B cell (primary cell): ENCODE results near the gene C5orf15. TPM values are rescaled to one million over a fixed set of nuclear protein-coding genes. Genes with fewer than 3 reads are reported as not detected.

Experiments used
- ATAC-seq: fragments of 200-7000 bp; cut with Tn5 transposase; one replicate; pipeline ENCODE4 v1.10.0; 2021; ENCODE audit warnings: low read depth, mild to moderate bottlenecking, moderate number of reproducible peaks, moderate library complexity
- CTCF ChIA-PET: fragments of 350-600 bp; sonication (Branson Sonifier 250); formaldehyde crosslinking; loops from one replicate; lab custom pipeline; 2021; ENCODE audit warnings: antibody characterized with exemption, inconsistent platforms; lab: Charles Lee
- POLR2A ChIA-PET: fragments of 350-600 bp; sonication (Branson Sonifier 250); formaldehyde crosslinking; loops from one replicate; lab custom pipeline; 2021; ENCODE audit warnings: antibody characterized with exemption; lab: Charles Lee
- DNase-seq: peaks from one replicate; pipeline ENCODE4 v3.0.0; 2013
- H2AFZ ChIP-seq: 2 replicates; pipeline ENCODE4 v1.6.1; 2012; ENCODE audit warnings: mild to moderate bottlenecking, low read depth, low read length; ENCODE audit not compliant: insufficient read depth, poor library complexity, severe bottlenecking
- H3K27ac ChIP-seq, 2 donors: 1 replicate in 1 of 2; 2 replicates in 1 of 2; pipeline ENCODE4 v1.5.1; 2012 to 2013; ENCODE audit warnings: low read length in 2 of 2, mild to moderate bottlenecking in 2 of 2, moderate library complexity in 1 of 2
- H3K27me3 ChIP-seq, 4 experiments: fragments of 200-600 bp in 1 of 4; sonication (generic) in 1 of 4; replicated peaks in 1 of 4; 1 replicate in 2 of 4; 2 replicates in 2 of 4; pipeline versions ENCODE4 v1.6.1 to v1.7.0; 2013 to 2016; ENCODE audit warnings: low read length in 3 of 4, mild to moderate bottlenecking in 2 of 4, mixed read lengths in 1 of 4, moderate library complexity in 1 of 4; ENCODE audit not compliant: insufficient read depth in 4 of 4, control insufficient read depth in 3 of 4; ENCODE audit errors: control extremely low read depth in 1 of 4
- H3K36me3 ChIP-seq, 2 experiments: replicated peaks in 1 of 2; 1 replicate in 1 of 2; 2 replicates in 1 of 2; pipeline versions ENCODE4 v1.6.1 to v1.7.1; 2013; ENCODE audit warnings: low read length in 1 of 2; ENCODE audit not compliant: insufficient read depth in 2 of 2, control insufficient read depth in 1 of 2; ENCODE audit errors: control extremely low read depth in 1 of 2, extremely low read depth in 1 of 2
- H3K4me1 ChIP-seq, 2 donors: fragments of 200-600 bp in 1 of 2; sonication (generic) in 1 of 2; 1 replicate in 1 of 2; 2 replicates in 1 of 2; pipeline versions ENCODE4 v1.5.1 to v1.6.1; 2013 to 2017; ENCODE audit warnings: low read length in 2 of 2; ENCODE audit not compliant: control insufficient read depth in 2 of 2, insufficient read depth in 2 of 2
- H3K4me2 ChIP-seq: replicated peaks from 2 replicates; pipeline ENCODE3; 2012; ENCODE audit warnings: mild to moderate bottlenecking, low read depth, low read length; ENCODE audit not compliant: poor library complexity, severe bottlenecking
- H3K4me3 ChIP-seq, 5 experiments: fragments of 200-600 bp in 1 of 5; sonication (generic) in 1 of 5; 1 replicate in 3 of 5; 2 replicates in 2 of 5; pipeline versions ENCODE4 v1.5.1 to v1.7.0; 2011 to 2016; ENCODE audit warnings: low read length in 4 of 5, mild to moderate bottlenecking in 4 of 5, low read depth in 2 of 5, control low read depth in 1 of 5, moderate library complexity in 1 of 5; ENCODE audit not compliant: insufficient read depth in 1 of 5; ENCODE audit errors: control extremely low read depth in 1 of 5, extremely low read depth in 1 of 5
- H3K79me2 ChIP-seq: fragments of 200-600 bp; sonication (generic); one replicate; pipeline ENCODE4 v1.6.0; 2016; ENCODE audit warnings: low read length; ENCODE audit not compliant: control insufficient read depth, insufficient read depth
- H3K9ac ChIP-seq: fragments of 200-600 bp; sonication (generic); 2 replicates; pipeline ENCODE4 v1.6.1; 2017; ENCODE audit warnings: mild to moderate bottlenecking, low read length, moderate library complexity
- H3K9me3 ChIP-seq, 3 donors: one replicate each; pipeline versions ENCODE4 v1.6.1 to v1.7.1; 2013; ENCODE audit warnings: low read length in 2 of 3; ENCODE audit not compliant: control insufficient read depth in 2 of 3, insufficient read depth in 1 of 3; ENCODE audit errors: control extremely low read depth in 1 of 3
- H4K20me1 ChIP-seq: 2 replicates; pipeline ENCODE4 v1.6.0; 2012; ENCODE audit warnings: mild to moderate bottlenecking, low read length; ENCODE audit not compliant: insufficient read depth, control insufficient read depth, poor library complexity, severe bottlenecking
- H3K27ac Mint-ChIP-seq: one replicate; pipeline ENCODE4 v1.8.0; 2021; ENCODE audit warnings: mixed read lengths
- H3K27me3 Mint-ChIP-seq: one replicate; pipeline ENCODE4 v1.8.0; 2021; ENCODE audit warnings: mixed read lengths
- H3K4me1 Mint-ChIP-seq: one replicate; pipeline ENCODE4 v1.8.0; 2021; ENCODE audit warnings: mixed read lengths
- H3K4me3 Mint-ChIP-seq: one replicate; pipeline ENCODE4 v1.8.0; 2021; ENCODE audit warnings: mixed read lengths
- H3K9me3 Mint-ChIP-seq: one replicate; pipeline ENCODE4 v1.8.0; 2022; ENCODE audit warnings: mixed read lengths; ENCODE audit not compliant: insufficient read depth
- EZH2 ChIP-seq: IDR thresholded peaks from 2 replicates; pipeline ENCODE4 v1.6.1; 2012; ENCODE audit warnings: borderline replicate concordance, low read depth, mild to moderate bottlenecking, moderate library complexity, low read length; ENCODE audit not compliant: insufficient read depth, poor library complexity, severe bottlenecking
- WGBS: methylation state at CpG from one replicate; pipeline ENCODE4 v1.1.5; 2013; ENCODE audit warnings: missing lambda C conversion rate; ENCODE audit not compliant: insufficient coverage; 5-methylcytosine and 5-hydroxymethylcytosine counted together
- intact Hi-C: fragments of 100-400 bp; cut with micrococcal nuclease; formaldehyde crosslinking; loops from one replicate; pipeline ENCODE4 v1.10.0; 2022
- polyA plus RNA-seq: library from polyadenylated mRNA; depleted of rRNA; stranded (reverse); fragments of >200 nt; gene quantifications from 2 replicates; pipeline ENCODE4 v1.2.3, GENCODE V29; 2012
- total RNA-seq, 2 donors: library from RNA; stranded (reverse); fragments of 120-200 nt in 1 of 2; gene quantifications; 1 replicate in 1 of 2; 2 replicates in 1 of 2; pipeline versions ENCODE4 v1.2.3 to v1.2.4, GENCODE V29; 2013 to 2022
- TF ChIP-seq, protein P1 (sequence below): fragments of 200-600 bp; IDR thresholded peaks from one replicate; pipeline ENCODE4 v1.8.0; 2022; ENCODE audit warnings: antibody characterized with exemption, mild to moderate bottlenecking

The C5orf15 gene
- total and polyA plus RNA-seq, 2 donors (not counting 1 experiment from before 2014, with no cell fraction given) = 22.7 to 28.2 TPM

DNA sequence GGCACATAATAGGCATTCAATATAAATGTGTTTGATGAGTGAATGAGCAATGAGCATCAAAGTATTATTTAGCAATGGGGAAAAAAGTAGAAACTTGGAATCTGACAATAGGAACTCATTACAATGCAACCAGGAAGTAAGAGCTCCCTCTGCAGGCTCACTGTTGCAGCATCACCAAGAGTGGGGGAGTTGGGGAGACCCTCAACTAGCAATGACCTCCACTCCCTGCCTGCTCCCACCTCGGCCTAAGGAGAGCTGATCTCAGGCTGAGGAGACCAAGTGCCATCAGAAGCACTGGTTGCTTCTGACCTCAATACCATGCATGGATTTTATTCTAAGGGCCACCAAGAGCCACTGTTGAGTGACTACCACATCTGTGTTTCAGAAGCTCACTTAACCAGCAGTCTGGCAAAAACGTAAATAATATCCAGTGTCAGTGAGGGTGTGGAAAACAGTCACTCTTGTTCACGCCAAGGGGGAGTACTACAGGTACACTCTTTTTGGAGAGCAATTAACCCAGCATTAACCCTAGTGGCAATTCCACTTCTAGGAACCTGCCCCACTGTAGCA, 28.3 kb upstream of the C5orf15 start:
- no peaks in the 10 kb centered on the region for H3K27me3 Mint-ChIP-seq
- no peaks in the 10 kb centered on the region for H3K9me3 Mint-ChIP-seq
- Histone ChIP-seq H3K36me3 (peaks cover 2 to 4% of the 10 kb centered on the region in 2 experiments), H3K27ac (no peak overlapping the region), H3K4me3 (no peak overlapping the region), H3K9ac (no peak overlapping the region), H3K27me3 (no peaks in the 10 kb centered on the region), H2AFZ (no peak overlapping the region), H3K4me1 (peaks cover 16 to 30% of the 10 kb centered on the region in 2 donors), H3K79me2 (peaks cover 99% of the 10 kb centered on the region), H4K20me1 (peaks cover 72% of the 10 kb centered on the region), H3K9me3 (no peaks in the 10 kb centered on the region), H3K4me2 (peak overlapping the region; percentile 17)
- ChIA-PET POLR2A (no interaction called here), CTCF (interaction anchor here (0.7 to 1.4 kb wide), 11 partner anchors 10 to 886 kb away, joined by 3 to 8 read pairs (median 4); no protein-coding TSS in a partner anchor)
- no peak overlapping the region for H3K4me3 Mint-ChIP-seq
- ATAC-seq = no peak
- DNase-seq = peak; percentile 45
- H3K4me1 Mint-ChIP-seq = peaks cover 76% of the 10 kb centered on the region
- TF ChIP-seq, protein P1, sequence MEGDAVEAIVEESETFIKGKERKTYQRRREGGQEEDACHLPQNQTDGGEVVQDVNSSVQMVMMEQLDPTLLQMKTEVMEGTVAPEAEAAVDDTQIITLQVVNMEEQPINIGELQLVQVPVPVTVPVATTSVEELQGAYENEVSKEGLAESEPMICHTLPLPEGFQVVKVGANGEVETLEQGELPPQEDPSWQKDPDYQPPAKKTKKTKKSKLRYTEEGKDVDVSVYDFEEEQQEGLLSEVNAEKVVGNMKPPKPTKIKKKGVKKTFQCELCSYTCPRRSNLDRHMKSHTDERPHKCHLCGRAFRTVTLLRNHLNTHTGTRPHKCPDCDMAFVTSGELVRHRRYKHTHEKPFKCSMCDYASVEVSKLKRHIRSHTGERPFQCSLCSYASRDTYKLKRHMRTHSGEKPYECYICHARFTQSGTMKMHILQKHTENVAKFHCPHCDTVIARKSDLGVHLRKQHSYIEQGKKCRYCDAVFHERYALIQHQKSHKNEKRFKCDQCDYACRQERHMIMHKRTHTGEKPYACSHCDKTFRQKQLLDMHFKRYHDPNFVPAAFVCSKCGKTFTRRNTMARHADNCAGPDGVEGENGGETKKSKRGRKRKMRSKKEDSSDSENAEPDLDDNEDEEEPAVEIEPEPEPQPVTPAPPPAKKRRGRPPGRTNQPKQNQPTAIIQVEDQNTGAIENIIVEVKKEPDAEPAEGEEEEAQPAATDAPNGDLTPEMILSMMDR = peak; percentile 72
- no peak for TF ChIP-seq EZH2
- intact Hi-C loops = no loop called here
- 78% methylated on average over 1 of the region's 3 CpGs for WGBS
- no peak overlapping the region for H3K27ac Mint-ChIP-seq

DNA sequence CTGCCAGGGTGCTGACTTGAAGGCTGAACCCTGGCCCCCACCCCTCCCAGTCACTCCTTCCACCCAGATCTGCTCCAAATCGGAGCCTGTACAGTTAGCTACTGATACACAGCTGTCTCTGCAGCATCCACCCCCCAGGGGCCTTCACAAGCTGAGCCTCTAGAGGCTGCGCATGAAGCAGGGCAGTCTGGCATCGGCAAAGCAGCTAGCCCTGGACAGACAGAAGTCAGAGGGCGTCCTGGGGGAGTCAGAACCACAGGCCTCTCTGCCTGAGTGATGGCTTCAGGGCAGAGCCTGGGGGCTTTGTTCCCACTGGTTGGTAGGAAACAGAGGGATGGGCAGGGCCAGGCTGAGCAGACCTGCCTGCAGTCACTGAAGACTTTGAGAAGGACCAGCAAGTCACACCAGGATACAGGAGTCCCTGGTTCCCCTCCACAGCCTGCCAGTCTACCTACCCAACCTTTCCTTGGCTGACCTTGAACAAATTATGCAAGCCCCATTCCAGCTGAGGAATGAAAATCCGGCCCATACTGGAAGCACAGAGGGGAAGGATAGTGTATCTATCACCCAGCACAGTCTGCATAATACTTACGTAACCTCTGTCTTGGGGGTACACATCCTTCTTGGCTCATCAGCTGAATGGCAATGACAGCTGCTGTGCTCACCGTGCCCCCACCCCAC, 27.6 kb upstream of the C5orf15 start:
- ATAC-seq (no peak), DNase-seq (no peak)
- TF ChIP-seq, protein P1 = no peak
- TF ChIP-seq EZH2 = no peak
- H3K9ac ChIP-seq = no peak overlapping the region
- H3K4me2 ChIP-seq = peak overlapping the region; percentile 13
- ChIA-PET CTCF (interaction anchor here (0.7 to 1.4 kb wide), 12 partner anchors 9 to 924 kb away, joined by 3 to 8 read pairs (median 4); partner anchors contain the start of gene VDAC1), POLR2A (no interaction called here)
- WGBS = 43% methylated on average over 3 of the region's 7 CpGs
- peaks cover 16 to 28% of the 10 kb centered on the region in 2 donors for H3K4me1 ChIP-seq
- H3K36me3 ChIP-seq = peaks cover 2 to 9% of the 10 kb centered on the region in 2 experiments
- Mint-ChIP-seq H3K27ac (no peak overlapping the region), H3K9me3 (no peaks in the 10 kb centered on the region), H3K27me3 (no peaks in the 10 kb centered on the region), H3K4me3 (no peak overlapping the region), H3K4me1 (peaks cover 72% of the 10 kb centered on the region)
- no peak overlapping the region for H3K4me3 ChIP-seq
- intact Hi-C loops = no loop called here
- H4K20me1 ChIP-seq = peaks cover 66% of the 10 kb centered on the region
- H3K27ac ChIP-seq = no peak overlapping the region
- no peaks in the 10 kb centered on the region for H3K27me3 ChIP-seq
- no peak overlapping the region for H2AFZ ChIP-seq
- H3K9me3 ChIP-seq = no peaks in the 10 kb centered on the region
- peaks cover 99% of the 10 kb centered on the region for H3K79me2 ChIP-seq
